H1 (cell line): Measurements from ENCODE around the gene ICAM5. TPM values are rescaled to one million over a fixed set of nuclear protein-coding genes. Genes with fewer than 3 reads are reported as not detected.

Experiments used
- CTCF ChIA-PET: fragments of 300-600 bp; sonication (Branson Sonifier 250); formaldehyde crosslinking; loops from one replicate; lab custom pipeline; 2021; ENCODE audit not compliant: partially characterized antibody; lab: Charles Lee
- POLR2A ChIA-PET: fragments of 300-600 bp; sonication (Branson Sonifier 250); formaldehyde crosslinking; loops from one replicate; lab custom pipeline; 2021; ENCODE audit warnings: inconsistent platforms; ENCODE audit not compliant: partially characterized antibody; lab: Charles Lee
- DNase-seq, 2 experiments: peaks; one replicate each; pipeline versions ENCODE4 v3.0.0 to v3.0.0-alpha.2; 2010 to 2022; ENCODE audit warnings: low spot score in 2 of 2, low read depth in 1 of 2, mixed read lengths in 1 of 2
- FAIRE-seq: peaks from 2 replicates; lab custom pipeline; 2011; peaks lifted over from hg19 to GRCh38; lab: Jason Lieb, UNC
- H2AFZ ChIP-seq: 2 replicates; pipeline ENCODE4 v1.8.1; 2012; ENCODE audit warnings: low read length, inconsistent platforms
- H2AK5ac ChIP-seq: 2 replicates; pipeline ENCODE4 v1.6.1; 2013; ENCODE audit warnings: low read depth, low read length
- H2BK120ac ChIP-seq: replicated peaks from 2 replicates; pipeline ENCODE3; 2013; ENCODE audit warnings: low read depth, low read length, inconsistent platforms
- H2BK12ac ChIP-seq: 2 replicates; pipeline ENCODE4 v1.6.1; 2013; ENCODE audit warnings: low read depth, low read length
- H2BK15ac ChIP-seq: 2 replicates; pipeline ENCODE4 v1.6.1; 2013; ENCODE audit warnings: low read length
- H2BK20ac ChIP-seq: 2 replicates; pipeline ENCODE4 v1.6.1; 2013; ENCODE audit warnings: low read length
- H2BK5ac ChIP-seq: 2 replicates; pipeline ENCODE4 v1.6.1; 2013; ENCODE audit warnings: low read depth, low read length
- H3K14ac ChIP-seq: 2 replicates; pipeline ENCODE4 v1.6.1; 2013; ENCODE audit warnings: inconsistent platforms; ENCODE audit not compliant: insufficient read length
- H3K18ac ChIP-seq: 2 replicates; pipeline ENCODE4 v1.6.1; 2013; ENCODE audit warnings: low read length; ENCODE audit errors: extremely low read depth
- H3K23ac ChIP-seq: 2 replicates; pipeline ENCODE4 v1.6.1; 2013; ENCODE audit warnings: inconsistent platforms; ENCODE audit not compliant: insufficient read length
- H3K23me2 ChIP-seq: 2 replicates; pipeline ENCODE4 v1.6.1; 2013; ENCODE audit warnings: low read depth, low read length
- H3K27ac ChIP-seq: 2 replicates; pipeline ENCODE4 v1.6.1; 2011; ENCODE audit warnings: low read depth, low read length, inconsistent platforms
- H3K27me3 ChIP-seq, 4 experiments: replicated peaks in 1 of 4; 1 replicate in 1 of 4; 2 replicates in 3 of 4; pipeline versions ENCODE4 v1.6.1 to v1.8.1; 2011 to 2013; ENCODE audit warnings: low read length in 3 of 4, mild to moderate bottlenecking in 3 of 4, inconsistent platforms in 2 of 4, mixed read lengths in 2 of 4, moderate library complexity in 1 of 4; ENCODE audit not compliant: control insufficient read depth in 3 of 4, insufficient read depth in 3 of 4; ENCODE audit errors: extremely low read depth in 1 of 4
- H3K36me3 ChIP-seq, 4 experiments: 2 replicates each; pipeline versions ENCODE4 v1.6.1 to v1.8.1; 2011 to 2013; ENCODE audit warnings: mild to moderate bottlenecking in 4 of 4, low read length in 3 of 4, moderate library complexity in 2 of 4, control low read depth in 1 of 4, inconsistent platforms in 1 of 4; ENCODE audit not compliant: insufficient read depth in 4 of 4, control insufficient read depth in 2 of 4
- H3K4ac ChIP-seq: replicated peaks from 2 replicates; pipeline ENCODE3; 2013; ENCODE audit warnings: low read length, low read depth, mixed read lengths, inconsistent platforms; ENCODE audit not compliant: insufficient read length
- H3K4me1 ChIP-seq, 4 experiments: replicated peaks in 1 of 4; 1 replicate in 1 of 4; 2 replicates in 3 of 4; pipeline versions ENCODE4 v1.6.1 to v1.8.1; 2011 to 2013; ENCODE audit warnings: low read length in 3 of 4, inconsistent platforms in 2 of 4, mixed read lengths in 1 of 4; ENCODE audit not compliant: insufficient read depth in 4 of 4, control insufficient read depth in 3 of 4
- H3K4me2 ChIP-seq, 2 experiments: 2 replicates each; pipeline versions ENCODE4 v1.6.1 to v1.8.1; 2011 to 2013; ENCODE audit warnings: low read depth in 2 of 2, low read length in 2 of 2, control low read depth in 1 of 2, inconsistent platforms in 1 of 2, mild to moderate bottlenecking in 1 of 2; ENCODE audit not compliant: insufficient read depth in 1 of 2
- H3K4me3 ChIP-seq, 4 experiments: fragments of 200-600, 300-600 bp in 1 of 4; sonication (generic), shearing (Covaris generic), sonication (Bioruptor Twin) in 1 of 4; 2 replicates each; pipeline versions ENCODE4 v1.5.1 to v1.8.1; 2011 to 2016; ENCODE audit warnings: low read length in 4 of 4, low read depth in 3 of 4, control low read depth in 2 of 4, inconsistent platforms in 2 of 4, mild to moderate bottlenecking in 2 of 4, mixed read lengths in 1 of 4, moderate library complexity in 1 of 4; ENCODE audit not compliant: insufficient read depth in 2 of 4; ENCODE audit errors: extremely low read depth in 1 of 4
- H3K56ac ChIP-seq: replicated peaks from 2 replicates; pipeline ENCODE3; 2013; ENCODE audit warnings: low read depth, mild to moderate bottlenecking, mixed read lengths, low read length, inconsistent platforms; ENCODE audit not compliant: insufficient read length
- H3K79me1 ChIP-seq: 2 replicates; pipeline ENCODE4 v1.6.1; 2013; ENCODE audit warnings: low read depth, low read length, control low read depth
- H3K79me2 ChIP-seq, 2 experiments: 2 replicates each; pipeline versions ENCODE4 v1.6.1 to v1.8.1; 2012 to 2013; ENCODE audit warnings: low read length in 2 of 2, mild to moderate bottlenecking in 2 of 2, inconsistent platforms in 1 of 2; ENCODE audit not compliant: insufficient read depth in 2 of 2, control insufficient read depth in 1 of 2
- H3K9ac ChIP-seq, 4 experiments: replicated peaks in 1 of 4; 1 replicate in 1 of 4; 2 replicates in 3 of 4; pipeline versions ENCODE4 v1.6.1 to v1.8.1; 2011 to 2013; ENCODE audit warnings: low read depth in 3 of 4, low read length in 3 of 4, control low read depth in 2 of 4, mild to moderate bottlenecking in 2 of 4, moderate library complexity in 2 of 4, inconsistent platforms in 1 of 4; ENCODE audit errors: extremely low read depth in 1 of 4
- H3K9me3 ChIP-seq, 2 experiments: 2 replicates each; pipeline versions ENCODE4 v1.6.1 to v1.8.1; 2012 to 2013; ENCODE audit warnings: mild to moderate bottlenecking in 2 of 2, moderate library complexity in 2 of 2, control low read depth in 1 of 2, inconsistent platforms in 1 of 2, low read depth in 1 of 2, low read length in 1 of 2, mixed read lengths in 1 of 2; ENCODE audit not compliant: insufficient read depth in 2 of 2
- H4K20me1 ChIP-seq, 2 experiments: replicated peaks in 1 of 2; 2 replicates each; pipeline versions ENCODE3 to v1.8.1; 2011 to 2013; ENCODE audit warnings: inconsistent platforms in 2 of 2, low read length in 2 of 2, mild to moderate bottlenecking in 1 of 2; ENCODE audit not compliant: insufficient read depth in 2 of 2, control insufficient read depth in 1 of 2
- H4K5ac ChIP-seq: 2 replicates; pipeline ENCODE4 v1.6.1; 2013; ENCODE audit warnings: low read length, low read depth, mixed read lengths, inconsistent platforms; ENCODE audit not compliant: insufficient read length
- H4K8ac ChIP-seq: 2 replicates; pipeline ENCODE4 v1.8.0; 2013; ENCODE audit warnings: mild to moderate bottlenecking, moderate library complexity, low read length, inconsistent platforms; ENCODE audit not compliant: insufficient read depth; ENCODE audit errors: extremely low read depth
- H4K91ac ChIP-seq: replicated peaks from 2 replicates; pipeline ENCODE3; 2013; ENCODE audit warnings: low read length, mixed read lengths, inconsistent platforms; ENCODE audit not compliant: insufficient read length
- BCL11A ChIP-seq, 2 experiments: IDR thresholded peaks; one replicate each; pipeline ENCODE4 v1.6.1; 2011; ENCODE audit warnings: low read depth in 2 of 2, low read length in 2 of 2, mild to moderate bottlenecking in 2 of 2
- CEBPB ChIP-seq: IDR thresholded peaks from 2 replicates; pipeline ENCODE4 v1.6.1; 2012; ENCODE audit warnings: low read depth, low read length
- JUND ChIP-seq: IDR thresholded peaks from 2 replicates; pipeline ENCODE4 v1.6.1; 2011; ENCODE audit warnings: mild to moderate bottlenecking, improper control_type of control experiment, low read length
- KDM1A ChIP-seq: fragments of 200-600, 300-600 bp; sonication (generic); IDR thresholded peaks from 2 replicates; pipeline ENCODE4 v1.7.1; 2016; ENCODE audit warnings: mild to moderate bottlenecking, low read length, borderline replicate concordance
- NANOG ChIP-seq: IDR thresholded peaks from 2 replicates; pipeline ENCODE4 v1.6.1; 2011; ENCODE audit warnings: low read length, low read depth, mild to moderate bottlenecking, inconsistent platforms; ENCODE audit not compliant: insufficient read depth, poor library complexity, severe bottlenecking
- RXRA ChIP-seq: IDR thresholded peaks from 2 replicates; pipeline ENCODE4 v1.6.1; 2011; ENCODE audit warnings: low read depth, mild to moderate bottlenecking, low read length, moderate library complexity; ENCODE audit not compliant: insufficient read depth
- SAP30 ChIP-seq: fragments of 300-600 bp; sonication (generic); IDR thresholded peaks from 2 replicates; pipeline ENCODE4 v1.7.1; 2012; ENCODE audit warnings: low read length, moderate library complexity, mild to moderate bottlenecking, inconsistent platforms; ENCODE audit not compliant: insufficient read depth, insufficient replicate concordance
- SIN3A ChIP-seq, 2 experiments: IDR thresholded peaks in 1 of 2; conservative IDR thresholded peaks in 1 of 2; 2 replicates each; pipeline ENCODE4 v1.6.1; 2011 to 2012; ENCODE audit warnings: low read length in 2 of 2, improper control_type of control experiment in 1 of 2, low read depth in 1 of 2, mild to moderate bottlenecking in 1 of 2
- SP4 ChIP-seq: IDR thresholded peaks from 2 replicates; pipeline ENCODE4 v1.6.1; 2012; ENCODE audit warnings: low read length, inconsistent platforms
- whole genome bisulfite sequencing, 2 experiments: shearing (Covaris generic) in 1 of 2; methylation state at CpG; one replicate each; pipeline versions ENCODE4 v1.1.6 to v1.1.7; 2013 to 2015; ENCODE audit warnings: low lambda C conversion rate in 2 of 2, mixed read lengths in 2 of 2, inconsistent platforms in 1 of 2, low coverage in 1 of 2, missing lambda C conversion rate in 1 of 2; ENCODE audit not compliant: insufficient replicate concordance in 2 of 2, insufficient coverage in 1 of 2, insufficient read length in 1 of 2; ENCODE audit errors: extremely low coverage in 1 of 2, missing lambda C conversion rate in 1 of 2; 5-methylcytosine and 5-hydroxymethylcytosine counted together
- polyA plus RNA-seq, 7 experiments: library from polyadenylated mRNA; depleted of rRNA in 3 of 7; stranded (reverse) in 5 of 7; unstranded in 2 of 7; fragments of >200 nt in 5 of 7; fragments of 200-250 nt in 2 of 7; gene quantifications; 1 replicate in 5 of 7; 2 replicates in 1 of 7; 4 replicates in 1 of 7; pipeline versions ENCODE4 v1.2.1 to v1.2.3, GENCODE V29; 2011 to 2013; ENCODE audit warnings: missing spikeins in 2 of 7, mixed read lengths in 2 of 7
- total RNA-seq: library from RNA; stranded (reverse); fragmentation: NEBNext Ultra II Directional; extraction: Animal tissue kit (Norgen Biotek cat#: 25700); gene quantifications from 2 replicates; pipeline ENCODE4 v1.2.1, GENCODE V29; 2021

ICAM5 gene
- total and polyA plus RNA-seq, 2 of the 8 experiments (the other 6 are each of a cell fraction or from before 2014, with no cell fraction given), result 3.9 to 4.8 TPM

- no peak overlapping the region for H2AFZ ChIP-seq
- no peak for DNase-seq
- no peak overlapping the region for H3K14ac ChIP-seq
- peaks cover 5 to 24% of the 10 kb centered on the region in 2 experiments for H3K79me2 ChIP-seq
- H3K23me2 ChIP-seq, result peaks cover 13% of the 10 kb centered on the region
- H3K9ac ChIP-seq, result peak overlapping the region; percentile 52 to 86 (median 78)
- H3K27me3 ChIP-seq, result peaks cover 0 to 3% (median 0%) of the 10 kb centered on the region in 4 experiments; a peak in 2 of 7 replicates
- H3K27ac ChIP-seq, result peak overlapping the region; percentile 76
- peaks cover 7% of the 10 kb centered on the region for H3K79me1 ChIP-seq
- no peak overlapping the region for H3K4ac ChIP-seq
- H3K9me3 ChIP-seq, result no peaks in the 10 kb centered on the region
- no peak overlapping the region for H4K91ac ChIP-seq
- H2BK12ac ChIP-seq, result no peak overlapping the region
- CTCF ChIA-PET, result interaction anchor here (0.6 to 4.9 kb wide), 12 partner anchors 11 to 73 kb away, joined by 3 to 21 read pairs (median 4); partner anchors contain the start of gene ICAM1
- peak overlapping the region; percentile 82 for H2BK5ac ChIP-seq
- H2BK15ac ChIP-seq, result no peak overlapping the region
- POLR2A ChIA-PET, result interaction anchor here (0.9 to 6.8 kb wide), 13 partner anchors 13 to 138 kb away, joined by 3 to 104 read pairs (median 4); partner anchors contain the start of genes DNMT1, FDX2, ICAM1 and ICAM4
- no peak overlapping the region; the same call in 1 of the 2 replicates for H3K18ac ChIP-seq
- TF ChIP-seq NANOG, result no peak
- TF ChIP-seq SIN3A (conservative IDR thresholded peaks at IDR 0.05 in 1 of 2, IDR thresholded peaks at IDR 0.05 in 1 of 2; ENCODE audit: low read depth in 1 of 2, low read length in 2 of 2), result peak in 1 of 2 experiments; percentile 66; a peak in 1 of 4 replicates
- 0 out of 2 replicates have a peak, but pooled peaks have one; percentile 38 for TF ChIP-seq SP4
- no peak for TF ChIP-seq BCL11A (IDR thresholded peaks at IDR 0.05; ENCODE audit: low read depth in 2 of 2, low read length in 2 of 2)
- TF ChIP-seq CEBPB, result no peak
- TF ChIP-seq JUND, result no peak
- TF ChIP-seq KDM1A, result no peak
- TF ChIP-seq RXRA, result no peak
- peak; percentile 83 for TF ChIP-seq SAP30
- WGBS, 2 experiments, result 46% methylated on average over 18 of the region's 18 CpGs; no CpG with 5 or more reads in 1 of the 2 experiments
- no peak overlapping the region for H3K23ac ChIP-seq
- peaks cover 0 to 19% (median 7%) of the 10 kb centered on the region in 4 experiments; a peak in 6 of 7 replicates for H3K4me1 ChIP-seq
- peak overlapping the region; percentile 82 to 91 for H3K4me2 ChIP-seq
- no peak overlapping the region for H3K56ac ChIP-seq
- FAIRE-seq, result no peak
- peaks cover 20 to 29% (median 25%) of the 10 kb centered on the region in 4 experiments for H3K36me3 ChIP-seq
- peaks cover 9 to 19% of the 10 kb centered on the region in 2 experiments for H4K20me1 ChIP-seq
- H4K8ac ChIP-seq, result no peak overlapping the region
- H2AK5ac ChIP-seq, result no peak overlapping the region
- peak overlapping the region; percentile 75 to 96 (median 90) for H3K4me3 ChIP-seq
- H4K5ac ChIP-seq, result no peak overlapping the region
- no peak overlapping the region for H2BK20ac ChIP-seq
- no peak overlapping the region for H2BK120ac ChIP-seq
Observed at GRCh38 chr19:10332158-10332964, 42.6 kb downstream of the ICAM5 start.
